T-cell (primary cell): Measurements from ENCODE around the gene STAC. TPM values are rescaled to one million over a fixed set of nuclear protein-coding genes. Genes with fewer than 3 reads are reported as not detected.

Experiments
- ATAC-seq, 4 experiments: fragments of 200-7000 bp in 3 of 4; fragments of 150-1000 bp in 1 of 4; cut with Tn5 transposase; replicated peaks in 1 of 4; 1 replicate in 3 of 4; 2 replicates in 1 of 4; pipeline ENCODE4 v1.10.0; 2021; ENCODE audit warnings: moderate library complexity in 3 of 4, mild to moderate bottlenecking in 2 of 4, moderate number of reproducible peaks in 1 of 4
- CTCF ChIA-PET, 2 donors: fragments of 300-600 bp; sonication (Branson Sonifier 250); formaldehyde crosslinking; loops; one replicate each; lab custom pipeline; 2022; ENCODE audit warnings: antibody characterized with exemption in 2 of 2; lab: Charles Lee
- POLR2A ChIA-PET, 2 donors: fragments of 300-600 bp; sonication (Branson Sonifier 250); formaldehyde crosslinking; loops; one replicate each; lab custom pipeline; 2022; ENCODE audit warnings: antibody characterized with exemption in 2 of 2; lab: Charles Lee
- DNase-seq, 35 experiments: peaks; one replicate each; pipeline versions ENCODE4 v3.0.0 to v3.0.0-alpha.2; 2013 to 2023
- H3K27ac ChIP-seq: one replicate; pipeline ENCODE4 v1.5.1; 2013; ENCODE audit warnings: low read length
- H3K27me3 ChIP-seq, 2 experiments: replicated peaks in 1 of 2; 1 replicate in 1 of 2; 2 replicates in 1 of 2; pipeline versions ENCODE4 v1.6.1 to v1.7.0; 2013; ENCODE audit warnings: low read length in 1 of 2, mixed read lengths in 1 of 2; ENCODE audit not compliant: control insufficient read depth in 2 of 2, insufficient read depth in 2 of 2; ENCODE audit errors: extremely low read depth in 1 of 2
- H3K36me3 ChIP-seq, 2 donors: 1 replicate in 1 of 2; 2 replicates in 1 of 2; pipeline versions ENCODE4 v1.6.1 to v1.7.0; 2013; ENCODE audit warnings: low read length in 1 of 2; ENCODE audit not compliant: control insufficient read depth in 2 of 2, insufficient read depth in 1 of 2; ENCODE audit errors: extremely low read depth in 1 of 2
- H3K4me1 ChIP-seq, 2 experiments: 1 replicate in 1 of 2; 2 replicates in 1 of 2; pipeline versions ENCODE4 v1.6.1 to v1.7.0; 2013; ENCODE audit warnings: low read length in 2 of 2, mixed read lengths in 1 of 2; ENCODE audit not compliant: insufficient read depth in 2 of 2, control insufficient read depth in 1 of 2; ENCODE audit errors: extremely low read depth in 1 of 2
- H3K4me3 ChIP-seq, 2 donors: 1 replicate in 1 of 2; 2 replicates in 1 of 2; pipeline versions ENCODE4 v1.5.1 to v1.7.0; 2013; ENCODE audit warnings: mild to moderate bottlenecking in 2 of 2, low read length in 1 of 2, moderate library complexity in 1 of 2; ENCODE audit not compliant: control insufficient read depth in 1 of 2; ENCODE audit errors: extremely low read depth in 1 of 2
- H3K9me3 ChIP-seq: 2 replicates; pipeline ENCODE4 v1.7.0; 2013
- H3K27ac Mint-ChIP-seq, 2 donors: one replicate each; pipeline ENCODE4 v1.8.0; 2020 to 2021; ENCODE audit warnings: mild to moderate bottlenecking in 2 of 2, mixed read lengths in 2 of 2
- H3K27me3 Mint-ChIP-seq, 2 donors: one replicate each; pipeline ENCODE4 v1.8.0; 2021 to 2022; ENCODE audit warnings: mixed read lengths in 2 of 2
- H3K36me3 Mint-ChIP-seq: one replicate; pipeline ENCODE4 v1.8.0; 2021; ENCODE audit warnings: mixed read lengths
- H3K4me1 Mint-ChIP-seq, 3 donors: one replicate each; pipeline ENCODE4 v1.8.0; 2020 to 2022; ENCODE audit warnings: mixed read lengths in 3 of 3, mild to moderate bottlenecking in 1 of 3
- H3K4me3 Mint-ChIP-seq, 3 donors: one replicate each; pipeline ENCODE4 v1.8.0; 2020 to 2022; ENCODE audit warnings: mild to moderate bottlenecking in 3 of 3, mixed read lengths in 3 of 3, moderate library complexity in 3 of 3
- H3K9me3 Mint-ChIP-seq, 3 donors: one replicate each; pipeline ENCODE4 v1.8.0; 2020 to 2022; ENCODE audit warnings: mixed read lengths in 3 of 3
- WGBS: methylation state at CpG from one replicate; pipeline ENCODE4 v1.1.5; 2013; ENCODE audit warnings: missing lambda C conversion rate; ENCODE audit not compliant: insufficient coverage; 5-methylcytosine and 5-hydroxymethylcytosine counted together
- total RNA-seq, 35 experiments: library from RNA in 6 of 35; stranded (reverse) in 6 of 35; fragments of 120-200 nt in 1 of 35; gene quantifications; one replicate each; pipeline versions ENCODE4 v1.2.1 to v1.2.4 and lab custom pipeline; 2013 to 2026

The STAC gene
- total RNA-seq, 5 donors from 2014 or later (not counting 1 experiment from before 2014, with no cell fraction given) = 0.09 to 0.10 TPM; not detected in 3

DNA sequence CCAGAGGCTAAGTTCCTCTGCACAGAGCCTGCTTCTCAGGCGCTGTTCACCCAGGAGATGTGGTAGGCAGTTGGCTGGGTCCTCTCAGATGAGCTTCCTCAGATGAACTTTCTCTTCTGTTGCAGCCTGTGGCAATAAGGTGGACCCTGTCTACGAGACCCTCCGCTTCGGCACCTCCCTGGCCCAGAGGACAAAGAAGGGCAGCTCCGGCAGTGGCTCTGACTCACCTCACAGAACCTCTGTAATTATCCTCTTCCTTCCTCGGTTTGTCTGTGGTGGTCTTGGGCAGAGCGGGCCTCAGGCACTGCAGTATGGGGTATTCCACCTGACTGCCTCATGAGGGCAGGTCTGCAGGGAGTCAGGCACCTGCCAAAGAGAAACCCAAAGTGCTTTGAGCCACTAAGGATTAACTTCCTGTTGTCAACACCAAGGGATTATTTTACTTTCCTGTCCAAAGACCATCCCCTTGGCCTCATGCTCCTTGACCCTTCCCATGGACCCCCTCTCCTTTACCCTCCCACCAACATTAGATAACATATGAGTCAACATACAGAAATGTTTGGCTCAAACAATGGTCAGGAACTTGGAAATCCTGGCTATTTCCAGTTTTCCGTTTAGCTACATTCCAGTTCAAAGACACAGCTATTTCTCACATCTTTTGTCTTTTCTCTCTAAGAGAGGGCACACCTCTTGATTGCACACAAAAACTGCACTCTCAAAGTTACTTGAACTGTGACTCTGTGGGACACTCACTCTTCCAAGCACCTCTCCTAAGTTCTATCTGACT lies 105.9 kb downstream of the STAC start:
- H3K36me3 Mint-ChIP-seq = no peaks in the 10 kb centered on the region
- H3K36me3 ChIP-seq = no peaks in the 10 kb centered on the region
- WGBS = 92% methylated on average over 5 of the region's 8 CpGs
- H3K27me3 ChIP-seq = no peaks in the 10 kb centered on the region
- no peak for ATAC-seq
- no peak overlapping the region for H3K4me3 ChIP-seq
- H3K27ac ChIP-seq = no peak overlapping the region
- no peak overlapping the region for H3K27ac Mint-ChIP-seq
- no peak for DNase-seq
- H3K9me3 ChIP-seq = no peaks in the 10 kb centered on the region
- ChIA-PET POLR2A (no interaction called here), CTCF (no interaction called here)
- peaks cover 0 to 5% (median 3%) of the 10 kb centered on the region in 3 donors for H3K9me3 Mint-ChIP-seq
- peaks cover 4 to 5% of the 10 kb centered on the region in 2 donors for H3K27me3 Mint-ChIP-seq
- no peaks in the 10 kb centered on the region for H3K4me1 ChIP-seq
- H3K4me1 Mint-ChIP-seq = no peaks in the 10 kb centered on the region
- H3K4me3 Mint-ChIP-seq = no peak overlapping the region

- no peak overlapping the region for H3K27ac Mint-ChIP-seq
- Histone ChIP-seq H3K4me1 (no peaks in the 10 kb centered on the region), H3K4me3 (no peak overlapping the region), H3K36me3 (no peaks in the 10 kb centered on the region), H3K9me3 (no peaks in the 10 kb centered on the region), H3K27ac (no peak overlapping the region), H3K27me3 (no peaks in the 10 kb centered on the region)
- H3K9me3 Mint-ChIP-seq = peaks cover 0 to 5% (median 3%) of the 10 kb centered on the region in 3 donors
- DNase-seq = no peak
- peaks cover 0 to 5% of the 10 kb centered on the region in 2 donors for H3K27me3 Mint-ChIP-seq
- POLR2A ChIA-PET = no interaction called here
- H3K4me1 Mint-ChIP-seq = no peaks in the 10 kb centered on the region
- no peaks in the 10 kb centered on the region for H3K36me3 Mint-ChIP-seq
- 79% methylated on average over 2 of the region's 4 CpGs for WGBS
- CTCF ChIA-PET = no interaction called here
- no peak for ATAC-seq
- H3K4me3 Mint-ChIP-seq = no peak overlapping the region
These were observed 107.3 kb downstream of the STAC start for GRCh38 chr3:36487616-36488015.

- CTCF ChIA-PET = no interaction called here
- Mint-ChIP-seq H3K27ac (no peak overlapping the region), H3K4me3 (no peak overlapping the region), H3K27me3 (peaks cover 0 to 5% of the 10 kb centered on the region in 2 donors), H3K4me1 (no peaks in the 10 kb centered on the region), H3K9me3 (peaks cover 0 to 5% (median 3%) of the 10 kb centered on the region in 3 donors), H3K36me3 (no peaks in the 10 kb centered on the region)
- DNase-seq (no peak), ATAC-seq (no peak)
- Histone ChIP-seq H3K36me3 (no peaks in the 10 kb centered on the region), H3K27me3 (no peaks in the 10 kb centered on the region), H3K4me1 (no peaks in the 10 kb centered on the region), H3K4me3 (no peak overlapping the region), H3K27ac (no peak overlapping the region), H3K9me3 (no peaks in the 10 kb centered on the region)
- 80% methylated on average over 6 of the region's 6 CpGs for WGBS
- POLR2A ChIA-PET = no interaction called here
These were observed 107.9 kb downstream of the STAC start for GRCh38 chr3:36488077-36488789.

GRCh38 chr3:36489101-36489500 lies 108.8 kb downstream of the STAC start:
- H3K27me3 Mint-ChIP-seq = peaks cover 0 to 5% of the 10 kb centered on the region in 2 donors
- Histone ChIP-seq H3K27ac (no peak overlapping the region), H3K36me3 (no peaks in the 10 kb centered on the region), H3K9me3 (no peaks in the 10 kb centered on the region), H3K4me3 (no peak overlapping the region), H3K27me3 (no peaks in the 10 kb centered on the region), H3K4me1 (no peaks in the 10 kb centered on the region)
- no peak overlapping the region for H3K4me3 Mint-ChIP-seq
- CTCF ChIA-PET = interaction anchor here in 1 of 2 donors (0.5 kb wide), 1 partner anchor 1359 kb away, joined by 4 read pairs; no protein-coding TSS in a partner anchor
- DNase-seq (no peak), ATAC-seq (no peak)
- no peaks in the 10 kb centered on the region for H3K4me1 Mint-ChIP-seq
- H3K36me3 Mint-ChIP-seq = no peaks in the 10 kb centered on the region
- WGBS = 33% methylated on average over 1 of the region's 4 CpGs
- POLR2A ChIA-PET = no interaction called here
- H3K9me3 Mint-ChIP-seq = peaks cover 0 to 5% (median 3%) of the 10 kb centered on the region in 3 donors
- no peak overlapping the region for H3K27ac Mint-ChIP-seq

DNA sequence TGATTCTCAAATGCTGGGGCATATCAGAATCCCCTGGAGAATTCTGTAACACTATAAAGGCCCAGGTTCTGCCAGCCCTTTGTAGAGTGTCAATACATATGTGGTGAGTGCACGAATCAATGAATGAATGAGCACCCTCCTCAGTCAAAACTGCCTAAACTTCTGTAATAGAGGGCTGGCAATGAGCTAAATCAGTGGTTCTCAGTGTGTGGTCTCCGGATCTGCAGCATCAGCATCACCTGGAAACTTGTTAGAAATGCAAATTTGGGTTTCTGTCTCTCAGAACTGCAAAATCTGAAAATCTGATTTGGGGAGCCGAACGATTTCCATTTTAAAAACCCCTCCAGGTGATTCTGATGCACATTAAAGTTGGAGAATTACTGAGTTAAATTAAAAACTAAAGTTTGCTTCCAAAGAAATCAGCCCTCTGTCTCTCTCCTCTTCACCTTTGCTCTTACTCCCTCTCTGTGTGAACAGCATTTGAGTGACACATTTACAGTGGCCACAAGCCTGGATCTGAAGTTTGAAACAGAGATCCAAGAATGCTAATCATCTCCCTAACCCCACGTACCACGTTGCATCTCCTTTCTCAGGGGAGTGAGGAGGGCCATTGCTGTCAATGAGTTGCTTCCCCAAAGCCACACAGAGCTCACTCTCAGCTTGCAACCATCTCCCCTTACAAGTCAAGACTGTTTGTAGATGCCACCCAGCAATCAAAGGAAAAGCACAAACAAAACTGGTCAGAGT lies 109.5 kb downstream of the STAC start:
- no peaks in the 10 kb centered on the region for H3K9me3 ChIP-seq
- WGBS = 59% methylated on average over 2 of the region's 6 CpGs
- H3K36me3 Mint-ChIP-seq = no peaks in the 10 kb centered on the region
- peaks cover 0 to 6% of the 10 kb centered on the region in 2 donors for H3K27me3 Mint-ChIP-seq
- ChIA-PET POLR2A (no interaction called here), CTCF (interaction anchor here in 1 of 2 donors (0.5 kb wide), 1 partner anchor 1359 kb away, joined by 4 read pairs; no protein-coding TSS in a partner anchor)
- no peaks in the 10 kb centered on the region for H3K4me1 Mint-ChIP-seq
- H3K27ac Mint-ChIP-seq = no peak overlapping the region
- no peaks in the 10 kb centered on the region for H3K27me3 ChIP-seq
- no peak overlapping the region for H3K4me3 Mint-ChIP-seq
- ATAC-seq (no peak), DNase-seq (no peak)
- H3K4me3 ChIP-seq = no peak overlapping the region
- no peak overlapping the region for H3K27ac ChIP-seq
- peaks cover 0 to 5% (median 3%) of the 10 kb centered on the region in 3 donors for H3K9me3 Mint-ChIP-seq
- no peaks in the 10 kb centered on the region for H3K4me1 ChIP-seq
- no peaks in the 10 kb centered on the region for H3K36me3 ChIP-seq

GRCh38 chr3:36493051-36493450 lies 112.7 kb downstream of the STAC start:
- H3K27ac ChIP-seq = no peak overlapping the region
- H3K4me3 Mint-ChIP-seq = no peak overlapping the region
- no peaks in the 10 kb centered on the region for H3K36me3 ChIP-seq
- no peaks in the 10 kb centered on the region for H3K4me1 Mint-ChIP-seq
- POLR2A ChIA-PET = no interaction called here
- no peak overlapping the region for H3K4me3 ChIP-seq
- no peaks in the 10 kb centered on the region for H3K9me3 ChIP-seq
- H3K27ac Mint-ChIP-seq = no peak overlapping the region
- DNase-seq = no peak
- no peaks in the 10 kb centered on the region for H3K9me3 Mint-ChIP-seq
- no peaks in the 10 kb centered on the region for H3K27me3 ChIP-seq
- WGBS = 94% methylated on average over 3 of the region's 4 CpGs
- peaks cover 2 to 15% of the 10 kb centered on the region in 2 donors for H3K27me3 Mint-ChIP-seq
- CTCF ChIA-PET = no interaction called here
- no peak for ATAC-seq
- H3K4me1 ChIP-seq = no peaks in the 10 kb centered on the region
- no peaks in the 10 kb centered on the region for H3K36me3 Mint-ChIP-seq
